A549 (cell line): ENCODE measurements around the gene SARS2. TPM values are rescaled to one million over a fixed set of nuclear protein-coding genes. Genes with fewer than 3 reads are reported as not detected.

Experiments used
- CBX2 ChIP-seq: fragments of 200-600 bp; sonication (generic); IDR thresholded peaks from 2 replicates; pipeline ENCODE4 v1.6.1; 2016; ENCODE audit warnings: low read depth, mild to moderate bottlenecking, borderline replicate concordance
- CHD2 ChIP-seq: fragments of 150-350 bp; IDR thresholded peaks from 2 replicates; pipeline ENCODE4 v1.6.1; 2014; ENCODE audit warnings: low read length; ENCODE audit not compliant: partially characterized antibody
- CHD4 ChIP-seq: fragments of 200-600 bp; sonication (generic); IDR thresholded peaks from 2 replicates; pipeline ENCODE4 v1.6.1; 2016; ENCODE audit warnings: antibody characterized with exemption, mild to moderate bottlenecking, borderline replicate concordance
- EHMT2 ChIP-seq: fragments of 200-600 bp; sonication (generic); IDR thresholded peaks from 2 replicates; pipeline ENCODE4 v1.6.1; 2016; ENCODE audit warnings: antibody characterized with exemption, low read depth, mild to moderate bottlenecking, moderate library complexity
- ELK1 ChIP-seq: fragments of 150-350 bp; IDR thresholded peaks from 2 replicates; pipeline ENCODE4 v1.6.1; 2014; ENCODE audit warnings: low read depth, mild to moderate bottlenecking, low read length
- ESRRA ChIP-seq: fragments of 150-350 bp; IDR thresholded peaks from 2 replicates; pipeline ENCODE4 v1.6.1; 2014; ENCODE audit warnings: mild to moderate bottlenecking, low read length, borderline replicate concordance
- HOXA7 ChIP-seq: fragments of 250-450 bp; sonication (Bioruptor Pico); IDR thresholded peaks from 2 replicates; pipeline ENCODE4 v1.5.0; 2020; ENCODE audit warnings: mild to moderate bottlenecking, moderate library complexity
- HOXB13 ChIP-seq: fragments of 250-450 bp; sonication (Bioruptor Pico); IDR thresholded peaks from 2 replicates; pipeline ENCODE4 v1.5.0; 2020; ENCODE audit warnings: low read depth, mild to moderate bottlenecking, moderate library complexity
- HOXB5 ChIP-seq: fragments of 250-450 bp; sonication (Bioruptor Pico); IDR thresholded peaks from 2 replicates; pipeline ENCODE4 v1.5.0; 2020; ENCODE audit warnings: mild to moderate bottlenecking, moderate library complexity
- JUN ChIP-seq, 2 experiments: fragments of >200 bp; sonication (Bioruptor Twin); formaldehyde crosslinking; IDR thresholded peaks; 2 replicates in 1 of 2; 3 replicates in 1 of 2; pipeline ENCODE4 v1.6.1; 2016 to 2017
- JUNB ChIP-seq: fragments of >200 bp; sonication (Bioruptor Twin); formaldehyde crosslinking; IDR thresholded peaks from 2 replicates; pipeline ENCODE4 v1.6.1; 2016
- KDM1A ChIP-seq: fragments of 200-600 bp; sonication (generic); IDR thresholded peaks from 2 replicates; pipeline ENCODE4 v1.6.1; 2016; ENCODE audit warnings: low read depth, mild to moderate bottlenecking
- MAZ ChIP-seq: fragments of 150-350 bp; IDR thresholded peaks from 2 replicates; pipeline ENCODE4 v1.6.1; 2014; ENCODE audit warnings: antibody characterized with exemption, low read depth, low read length, borderline replicate concordance
- NFE2L2 ChIP-seq: fragments of 150-350 bp; conservative IDR thresholded peaks from 2 replicates; pipeline ENCODE4 v1.6.1; 2014; ENCODE audit warnings: low read length
- PBX3 ChIP-seq: IDR thresholded peaks from 2 replicates; pipeline ENCODE4 v1.6.1; 2012
- POLR2A ChIP-seq: IDR thresholded peaks from 2 replicates; pipeline ENCODE4 v1.6.1; 2012; ENCODE audit warnings: mild to moderate bottlenecking, low read length
- POLR2AphosphoS2 ChIP-seq: conservative IDR thresholded peaks from 2 replicates; pipeline ENCODE4 v1.6.1; 2012; ENCODE audit warnings: low read length, improper control_type of control experiment, inconsistent platforms
- RAD21 ChIP-seq, 2 experiments: fragments of >200 bp in 1 of 2; sonication (Bioruptor Twin) in 1 of 2; formaldehyde crosslinking in 1 of 2; IDR thresholded peaks in 1 of 2; conservative IDR thresholded peaks in 1 of 2; 2 replicates in 1 of 2; 3 replicates in 1 of 2; pipeline ENCODE4 v1.6.1; 2012 to 2018; ENCODE audit warnings: inconsistent platforms in 1 of 2
- RCOR1 ChIP-seq: fragments of 150-350 bp; IDR thresholded peaks from 2 replicates; pipeline ENCODE4 v1.6.1; 2014; ENCODE audit warnings: antibody characterized with exemption, low read length, low read depth
- REST ChIP-seq: fragments of 200-600 bp; sonication (generic); IDR thresholded peaks from 2 replicates; pipeline ENCODE4 v1.6.1; 2016; ENCODE audit warnings: antibody characterized with exemption, mild to moderate bottlenecking, moderate library complexity
- RNF2 ChIP-seq: fragments of 200-600 bp; sonication (generic); IDR thresholded peaks from 2 replicates; pipeline ENCODE4 v1.6.1; 2016; ENCODE audit warnings: low read depth, mild to moderate bottlenecking, antibody characterized with exemption, moderate library complexity, borderline replicate concordance
- SMC3 ChIP-seq: fragments of >200 bp; sonication (Bioruptor Twin); formaldehyde crosslinking; IDR thresholded peaks from 3 replicates; pipeline ENCODE4 v1.6.1; 2018; ENCODE audit warnings: inconsistent platforms
- ZNF302 ChIP-seq: fragments of 250-450 bp; sonication (Bioruptor Pico); IDR thresholded peaks from 2 replicates; pipeline ENCODE4 v1.9.0; 2021; ENCODE audit warnings: inconsistent platforms, mild to moderate bottlenecking, moderate library complexity
- polyA plus RNA-seq, 4 experiments: library from polyadenylated mRNA; depleted of rRNA in 3 of 4; stranded (reverse); fragments of >200 nt; fragmentation: RNase III in 1 of 4; extraction: RNeasy Plus Mini Kit Qiagen cat#74134 plus additional on column Dnase treatment in 1 of 4; gene quantifications; 2 replicates in 3 of 4; 3 replicates in 1 of 4; pipeline ENCODE4 v1.2.3, GENCODE V29; 2011 to 2017

The SARS2 gene
- polyA plus RNA-seq, 2 of the 4 experiments (the other 2 are of a cell fraction) = 46.1 to 93.4 TPM

GRCh38 chr19:38899447-38900201, 30.9 kb downstream of the SARS2 start, which contains the start of the genes NFKBIB and SIRT2 (continued):
- TF ChIP-seq CHD4 (no peak; the same call in 1 of the 2 replicates), ESRRA (no peak), POLR2AphosphoS2 (no peak), KDM1A (no peak), PBX3 (peak; percentile 56; the same call in 1 of the 2 replicates), RNF2 (no peak), RCOR1 (no peak), REST (peak; percentile 39), HOXB13 (CRISPR knock-in tag) (no peak), JUN (IDR thresholded peaks at IDR 0.05) (peak; percentile 80 to 93; a peak in 4 of 5 replicates), ELK1 (no peak), NFE2L2 (no peak), RAD21 (conservative IDR thresholded peaks at IDR 0.05 in 1 of 2, IDR thresholded peaks at IDR 0.05 in 1 of 2) (no peak), CHD2 (peak; percentile 31), HOXA7 (CRISPR knock-in tag) (no peak), POLR2A (peak; percentile 63), CBX2 (no peak), EHMT2 (no peak), ZNF302 (CRISPR knock-in tag) (no peak), JUNB (no peak), SMC3 (no peak), HOXB5 (peak; percentile 90), MAZ (0 out of 2 replicates have a peak, but pooled peaks have one; percentile 26)
